Ovary (tissue), 9 donors: ENCODE data around the gene DMPK. TPM values are rescaled to one million over a fixed set of nuclear protein-coding genes. Genes with fewer than 3 reads are reported as not detected.

Source experiments
- DNase-seq, 5 donors: peaks; one replicate each; pipeline ENCODE4 v3.0.0-alpha.2; 2019 to 2020
- H3K27ac ChIP-seq, 2 donors: fragments of 200-600 bp; one replicate each; pipeline versions ENCODE4 v1.5.1 to v1.8.0; 2019 to 2022
- H3K27me3 ChIP-seq: fragments of 200-600 bp; one replicate; pipeline ENCODE4 v1.8.0; 2022
- H3K36me3 ChIP-seq: fragments of 200-600 bp; sonication (generic); one replicate; pipeline ENCODE4 v1.5.1; 2019
- H3K4me1 ChIP-seq: one replicate; pipeline ENCODE4 v1.8.1; 2013; ENCODE audit warnings: mild to moderate bottlenecking, moderate library complexity; ENCODE audit not compliant: insufficient read depth
- H3K4me3 ChIP-seq: fragments of 200-600 bp; sonication (generic); one replicate; pipeline ENCODE4 v1.5.1; 2017
- H3K9me3 ChIP-seq, 2 donors: fragments of 200-600 bp in 1 of 2; sonication (generic) in 1 of 2; one replicate each; pipeline versions ENCODE4 v1.5.1 to v1.8.1; 2013 to 2019; ENCODE audit warnings: mild to moderate bottlenecking in 1 of 2, moderate library complexity in 1 of 2
- CTCF ChIP-seq, 3 donors: fragments of 450-650 bp in 2 of 3; fragments of 200-600 bp in 1 of 3; IDR thresholded peaks; one replicate each; pipeline versions ENCODE4 v1.5.1 to v1.8.0; 2016 to 2022; ENCODE audit warnings: antibody characterized with exemption in 3 of 3, mild to moderate bottlenecking in 1 of 3
- EP300 ChIP-seq: sonication (generic); formaldehyde crosslinking; IDR thresholded peaks from one replicate; pipeline ENCODE4 v1.6.1; 2017; ENCODE audit warnings: antibody characterized with exemption
- POLR2A ChIP-seq: fragments of 450-650 bp; IDR thresholded peaks from one replicate; pipeline ENCODE4 v1.6.1; 2017; ENCODE audit warnings: antibody characterized with exemption, mild to moderate bottlenecking, moderate library complexity
- WGBS, 3 donors: extraction: QIAGEN DNeasy Blood & Tissue Kit in 1 of 3; methylation state at CpG; one replicate each; pipeline versions ENCODE4 v1.1.5 to v1.1.7; 2013 to 2017; 5-methylcytosine and 5-hydroxymethylcytosine counted together
- intact Hi-C, 4 donors: fragments of 100-400 bp; cut with DNase I; formaldehyde crosslinking; loops; one replicate each; pipeline versions ENCODE4 v1.11.0 to v1.15.1; 2022 to 2023
- polyA plus RNA-seq, 2 donors: library from polyadenylated mRNA; stranded (reverse); fragments of 200-250 nt in 1 of 2; fragments of 350-450 nt in 1 of 2; fragmentation: Illumina TruSeq in 1 of 2; extraction: RNeasy Lipid Tissue Mini Kit (QIAGEN cat#74804) in 1 of 2; gene quantifications; one replicate each; pipeline ENCODE4 v1.2.3, GENCODE V29; 2013 to 2014
- total RNA-seq, 7 donors: library from RNA; depleted of rRNA in 2 of 7; stranded (reverse); fragments of >200 nt in 2 of 7; fragmentation: NEBNext Ultra II Directional in 3 of 7; extraction: Animal tissue kit (Norgen Biotek cat#: 25700) in 3 of 7; gene quantifications; one replicate each; pipeline versions ENCODE4 v1.1.0 to v1.2.4, GENCODE V29; 2016 to 2023
- donor health status: DM: no; HTN: no; CAD: no; lungs with moderate emphysema.
- donor health status: DM: no; HTN: no; CAD: no.
- donor health status: Bipolar disorder and iron deficiency.
- donor health status: DM: yes; HTN: yes; CAD: no.
- donor health status: DM: no; HTN: no; CAD: no.
- donor health status: DM: yes; HTN: yes; CAD: no.

The DMPK gene
- total and polyA plus RNA-seq, 9 donors: 21.0 to 105 (median 56.7) TPM

DNA sequence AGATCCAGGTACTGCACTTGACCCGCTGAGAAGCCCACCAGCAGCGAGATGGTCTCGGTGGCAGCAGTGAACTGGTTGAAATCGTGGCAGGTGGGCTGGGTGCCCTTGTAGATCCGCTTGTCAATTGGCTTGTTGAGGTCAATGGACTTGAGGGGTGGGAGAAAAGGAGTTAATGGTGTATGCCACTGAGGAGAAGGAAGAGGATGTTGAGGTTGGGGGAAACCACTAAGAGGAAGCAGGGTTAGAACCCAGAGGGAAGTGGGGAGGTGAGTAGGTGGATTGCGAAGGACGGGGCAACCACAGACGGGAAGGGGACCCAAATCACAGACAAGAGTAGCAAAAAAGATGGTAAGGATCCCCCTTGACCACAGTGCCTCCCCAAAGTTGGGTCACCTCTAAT is 8.7 kb upstream of the DMPK start:
- Histone ChIP-seq H3K4me1 (peaks cover 6% of the 10 kb centered on the region), H3K27ac (no peak overlapping the region), H3K4me3 (no peak overlapping the region), H3K9me3 (no peaks in the 10 kb centered on the region), H3K27me3 (no peaks in the 10 kb centered on the region), H3K36me3 (no peaks in the 10 kb centered on the region)
- DNase-seq: no peak
- TF ChIP-seq EP300: no peak
- no peak for TF ChIP-seq CTCF (IDR thresholded peaks at IDR 0.05)
- TF ChIP-seq POLR2A: no peak
- 82 to 87% (median 87%) methylated on average over 8 of the region's 8 CpGs for WGBS, 3 donors
- intact Hi-C loops: no loop called here

DNA sequence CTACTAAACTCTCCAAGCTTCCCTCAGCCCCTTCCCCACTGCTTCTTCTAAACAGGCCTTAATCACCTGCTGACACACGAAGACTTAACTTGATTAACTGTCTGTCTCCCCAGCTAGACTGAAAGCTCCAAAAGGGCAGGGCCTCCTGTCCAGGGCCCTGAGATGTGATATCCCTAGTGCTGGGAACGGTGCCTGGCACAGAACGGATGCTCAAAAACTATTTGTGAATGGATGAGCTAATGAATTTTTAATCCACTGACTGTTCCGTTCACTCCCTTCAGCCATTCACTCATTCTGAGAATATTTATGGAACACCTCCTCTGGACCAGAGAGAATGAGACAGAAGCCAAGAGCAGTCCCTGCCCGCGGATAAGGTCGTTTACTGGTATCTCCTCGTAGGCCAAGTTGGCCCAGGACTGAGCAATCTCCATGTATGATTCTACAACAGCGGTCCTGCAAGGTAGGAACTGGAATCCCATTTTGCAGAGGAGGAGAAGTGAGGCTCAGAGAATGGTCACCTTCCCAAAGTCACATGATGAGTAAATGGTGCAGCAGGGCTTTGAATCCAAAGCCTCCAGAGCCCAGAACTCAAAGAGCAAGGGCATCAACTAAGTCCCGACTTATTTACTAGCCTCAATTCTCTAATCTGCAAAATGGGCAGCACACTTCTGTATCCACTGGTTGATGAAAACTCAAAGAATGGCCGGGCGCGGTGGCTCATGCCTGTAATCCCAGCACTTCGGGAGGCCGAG is 6.9 kb upstream of the DMPK start:
- H3K27me3 ChIP-seq: no peaks in the 10 kb centered on the region
- peaks cover 6% of the 10 kb centered on the region for H3K4me1 ChIP-seq
- no peak for DNase-seq
- intact Hi-C loops: no loop called here
- no peak overlapping the region for H3K4me3 ChIP-seq
- H3K27ac ChIP-seq: no peak overlapping the region
- H3K9me3 ChIP-seq: no peaks in the 10 kb centered on the region
- H3K36me3 ChIP-seq: no peaks in the 10 kb centered on the region
- TF ChIP-seq CTCF (IDR thresholded peaks at IDR 0.05): no peak
- no peak for TF ChIP-seq EP300
- no peak for TF ChIP-seq POLR2A
- 79 to 81% (median 81%) methylated on average over 15 of the region's 15 CpGs for WGBS, 3 donors

- H3K27ac ChIP-seq: no peak overlapping the region
- peaks cover 7% of the 10 kb centered on the region for H3K4me1 ChIP-seq
- no peak for DNase-seq
- H3K27me3 ChIP-seq: no peaks in the 10 kb centered on the region
- no peaks in the 10 kb centered on the region for H3K9me3 ChIP-seq
- 91% methylated on average over 21 of the region's 21 CpGs for WGBS, 3 donors
- intact Hi-C loops: no loop called here
- H3K36me3 ChIP-seq: no peaks in the 10 kb centered on the region
- H3K4me3 ChIP-seq: no peak overlapping the region
- no peak for TF ChIP-seq POLR2A
- no peak for TF ChIP-seq EP300
- no peak for TF ChIP-seq CTCF (IDR thresholded peaks at IDR 0.05)
Measured at GRCh38 chr19:45786533-45786894, 4.2 kb upstream of the DMPK start.

GRCh38 chr19:45785781-45786532 is 3.7 kb upstream of the DMPK start:
- Histone ChIP-seq H3K27me3 (no peaks in the 10 kb centered on the region), H3K27ac (no peak overlapping the region), H3K4me3 (no peak overlapping the region), H3K4me1 (peaks cover 5% of the 10 kb centered on the region), H3K36me3 (no peaks in the 10 kb centered on the region), H3K9me3 (no peaks in the 10 kb centered on the region)
- WGBS, 3 donors: 87 to 94% (median 87%) methylated on average over 57 of the region's 57 CpGs
- peak in 2 of 5 donors; percentile 37 to 50 for DNase-seq
- TF ChIP-seq EP300 (no peak), POLR2A (no peak), CTCF (IDR thresholded peaks at IDR 0.05) (no peak)
- intact Hi-C loops: no loop called here
